NCI-H2171 treated with DMSO at 0.1 percent for 48 hours (cell line): ENCODE data around the gene REG4.
A peak's percentile ranks its signal among the peaks of the same experiment; 100 is the strongest.
"Not testable (repeated sequence)": the region's sequence is repeated elsewhere in the genome, so short reads cannot be mapped to it uniquely, and the experiment has no call there.

ENCODE experiments used
- DNase-seq: peaks from one replicate; lab custom pipeline; 2025; lab: John Stamatoyannopoulos, UW

Gene REG4

DNA sequence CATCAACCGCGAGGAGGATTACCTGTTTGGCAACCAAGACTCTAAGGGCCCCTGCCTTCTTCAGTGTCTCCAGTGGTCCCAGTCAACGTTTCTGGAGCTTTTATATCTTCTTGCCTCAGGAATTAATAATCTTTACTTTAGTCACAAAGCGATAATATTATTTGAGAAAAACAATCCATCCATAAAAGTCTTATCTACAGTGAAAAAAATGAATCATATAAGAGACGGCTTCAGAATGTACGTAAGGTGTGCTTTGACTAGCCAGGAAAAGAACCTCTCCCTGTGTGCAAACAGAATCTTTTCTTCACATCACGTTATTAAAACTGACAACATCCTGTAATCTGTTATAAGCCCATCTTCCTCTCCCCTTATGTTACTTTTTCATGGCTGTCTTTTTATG is at the start of gene REG4:
TSS of gene REG4 (minus strand) at position 74 of the 400 bp plus-strand sequence. CDS start 2,691 bp downstream, outside the sequence.
- no peak for DNase-seq

GRCh38 chr1:119859647-119860046 is 48.4 kb upstream of the REG4 start:
- no peak for DNase-seq

DNA sequence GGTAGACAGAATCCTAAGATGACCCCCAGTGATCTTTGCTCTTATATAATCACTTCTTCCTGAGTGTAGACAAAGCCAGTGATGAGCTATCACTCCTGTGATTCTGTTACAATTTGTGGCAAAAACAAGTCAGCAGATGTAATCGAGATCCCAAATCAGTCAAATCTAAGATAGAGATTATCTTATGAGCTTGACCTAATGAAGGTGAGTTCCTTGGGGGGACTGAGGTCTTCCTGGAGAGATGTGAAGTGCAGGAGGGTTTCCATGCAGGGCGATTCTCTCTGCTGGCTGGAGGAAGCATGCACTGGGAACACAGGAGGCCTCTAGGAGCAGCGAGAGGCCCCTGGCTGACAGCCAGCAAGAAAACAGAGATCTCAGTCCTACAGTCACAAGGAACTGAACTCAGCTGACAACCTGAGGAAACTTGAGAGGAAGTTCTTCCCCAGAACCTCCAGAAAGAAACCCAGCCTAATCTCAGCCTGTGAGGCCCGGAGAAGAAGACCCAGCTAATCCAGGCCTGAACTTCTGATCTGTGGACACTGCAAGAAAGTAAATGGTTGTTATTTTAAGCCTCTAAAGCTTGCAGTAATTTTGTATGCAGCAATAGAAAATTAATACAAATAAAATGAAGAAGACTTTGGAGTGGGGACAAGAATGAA is 47.4 kb upstream of the REG4 start:
- DNase-seq = not testable (repeated sequence)

DNA sequence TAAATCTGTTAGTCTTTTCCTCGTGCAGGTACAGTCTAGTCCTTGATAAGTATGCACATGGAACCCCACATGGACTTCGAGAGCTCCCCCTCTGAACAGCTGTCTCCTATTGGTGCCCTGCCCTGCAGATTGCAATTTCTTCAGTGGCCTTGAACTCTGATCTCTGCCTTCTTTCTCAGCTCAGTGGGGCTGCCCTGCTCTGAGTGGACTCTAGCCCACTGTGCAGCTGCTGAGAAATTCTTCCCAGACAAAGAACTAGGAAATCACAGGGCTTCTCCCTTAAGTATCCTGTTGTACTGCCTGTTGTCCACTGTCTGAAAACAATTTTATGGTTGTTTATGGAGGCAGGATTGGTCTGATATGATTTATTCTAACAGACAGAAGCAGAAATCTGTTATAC is 46.9 kb upstream of the REG4 start:
- no peak for DNase-seq

- no peak for DNase-seq
Observed at GRCh38 chr1:119853155-119853554, 41.9 kb upstream of the REG4 start.

GRCh38 chr1:119844206-119844605 is 32.9 kb upstream of the REG4 start:
- not testable (repeated sequence) for DNase-seq

GRCh38 chr1:119841306-119841705 is 30.0 kb upstream of the REG4 start:
- no peak for DNase-seq

DNA sequence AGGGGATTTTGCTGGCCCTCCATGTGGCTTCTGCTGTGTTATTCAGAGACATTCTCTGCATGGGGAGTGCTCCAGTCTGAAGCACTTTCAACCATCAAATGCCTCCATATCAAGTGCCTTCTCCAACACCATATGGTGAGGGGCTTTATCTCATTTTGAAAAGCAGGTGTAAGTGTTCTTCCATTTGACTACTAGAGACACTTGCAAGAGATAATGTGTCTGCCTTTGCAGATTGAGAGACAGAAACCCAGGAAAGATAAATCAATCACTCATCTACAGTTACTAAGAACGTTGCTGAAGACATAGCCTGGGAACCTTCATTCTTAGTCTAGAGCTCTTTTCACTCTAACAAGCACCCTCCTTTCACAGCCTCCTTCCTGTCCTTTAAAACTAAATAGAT is 29.5 kb upstream of the REG4 start:
- DNase-seq = no peak

DNA sequence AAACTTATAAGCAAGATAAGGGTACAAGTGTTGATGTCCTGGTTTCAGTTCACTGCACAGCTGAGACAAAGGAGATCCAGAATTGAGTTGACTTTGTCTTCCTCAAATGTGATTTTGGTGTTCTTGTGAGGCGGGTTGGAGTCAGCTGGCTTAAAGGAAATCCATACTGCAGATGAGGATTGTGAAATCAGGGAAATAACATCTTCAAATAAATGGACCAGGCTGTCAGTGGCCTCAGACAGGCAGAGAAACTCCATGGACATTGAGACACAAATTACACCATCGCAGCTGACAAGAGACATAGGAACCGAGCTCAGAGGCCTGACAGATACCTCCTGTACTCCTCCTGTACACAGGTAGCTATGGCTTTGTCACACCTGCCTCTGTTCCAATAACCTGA is 27.0 kb upstream of the REG4 start:
- DNase-seq = no peak

DNA sequence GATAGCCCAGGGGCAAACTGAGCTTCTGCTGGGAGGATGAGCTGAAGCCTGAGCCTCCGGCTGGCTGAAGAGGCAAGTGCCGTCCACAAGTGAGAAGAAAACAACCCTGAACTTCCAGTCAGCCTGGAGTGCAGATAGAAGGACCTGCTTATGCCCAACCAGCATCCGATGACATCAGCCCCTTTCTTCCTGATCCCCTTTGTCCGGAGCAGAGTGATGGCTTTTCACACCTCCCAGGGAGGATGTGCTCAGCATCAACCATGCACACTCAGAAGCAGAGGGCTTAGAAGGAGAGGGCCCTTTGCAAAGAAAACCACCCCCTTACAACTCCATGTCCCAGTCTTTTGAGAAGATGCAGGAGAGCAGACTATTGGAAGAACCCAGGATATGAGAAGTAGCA is 23.7 kb upstream of the REG4 start:
- no peak for DNase-seq

- DNase-seq = no peak
Observed at GRCh38 chr1:119831027-119831426, 19.8 kb upstream of the REG4 start.

GRCh38 chr1:119829625-119830024 is 18.4 kb upstream of the REG4 start:
- peak; percentile 25 for DNase-seq

DNA sequence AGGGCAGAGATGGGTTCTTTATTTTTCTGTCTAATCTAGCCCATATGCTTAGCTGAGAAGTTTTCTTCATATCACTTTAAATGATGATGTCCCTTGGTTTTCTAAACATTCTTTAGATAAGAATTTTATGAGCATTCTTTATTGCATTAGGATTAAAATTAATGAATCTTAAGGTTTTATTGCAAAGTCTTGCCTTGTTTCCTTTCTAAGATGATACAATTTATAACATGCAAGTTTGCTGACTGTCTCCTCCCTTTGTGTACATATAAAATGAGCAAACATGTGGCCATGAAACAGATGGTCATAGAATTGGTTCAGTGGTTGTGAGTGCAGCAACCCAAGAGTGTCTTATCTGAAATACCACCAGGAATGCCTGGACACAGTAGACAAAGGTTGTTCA is 17.7 kb upstream of the REG4 start:
- not testable (repeated sequence) for DNase-seq

- DNase-seq = no peak
Observed at GRCh38 chr1:119828266-119828665, 17.0 kb upstream of the REG4 start.

DNA sequence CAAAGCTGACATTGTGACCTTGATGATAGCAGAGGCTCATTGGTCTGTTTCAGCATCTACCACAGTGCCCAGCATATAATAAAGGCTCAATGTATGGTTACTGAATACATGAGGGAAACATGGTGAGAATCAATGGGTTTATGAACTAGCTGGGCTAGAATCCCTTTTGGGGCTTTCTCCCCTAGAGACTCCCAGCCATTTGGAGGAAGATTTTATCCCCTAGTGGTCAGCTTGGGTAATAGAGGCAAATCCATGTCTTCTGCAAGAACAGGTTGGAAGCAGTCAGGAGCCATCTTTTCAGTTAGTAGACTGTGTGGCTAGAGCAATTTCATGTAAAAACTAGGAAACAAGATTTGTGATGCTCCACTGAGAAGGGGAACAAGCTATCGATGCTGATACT is 15.8 kb upstream of the REG4 start:
- peak; percentile 2 for DNase-seq

GRCh38 chr1:119822406-119822805 is 11.1 kb upstream of the REG4 start:
- no peak for DNase-seq

DNA sequence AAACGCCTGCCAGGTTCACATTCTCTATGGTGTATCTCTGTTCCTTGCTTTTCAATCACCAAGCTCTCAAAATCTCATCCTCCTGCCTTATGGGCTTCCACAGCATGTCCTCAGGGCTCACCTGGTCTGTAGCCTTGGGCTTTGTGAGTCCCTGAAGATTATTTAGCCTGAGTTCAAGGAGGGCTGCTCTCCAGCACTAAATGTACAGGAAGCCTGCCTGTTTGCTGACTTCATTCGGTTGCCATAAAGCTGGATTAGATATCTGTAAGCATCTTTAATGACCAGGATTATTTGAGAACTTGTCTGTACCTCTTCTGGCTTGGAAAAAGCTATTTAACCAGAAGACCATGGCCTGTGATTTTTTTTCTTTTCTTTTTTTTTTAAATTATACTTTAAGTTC is 6.9 kb upstream of the REG4 start:
- no peak for DNase-seq

DNA sequence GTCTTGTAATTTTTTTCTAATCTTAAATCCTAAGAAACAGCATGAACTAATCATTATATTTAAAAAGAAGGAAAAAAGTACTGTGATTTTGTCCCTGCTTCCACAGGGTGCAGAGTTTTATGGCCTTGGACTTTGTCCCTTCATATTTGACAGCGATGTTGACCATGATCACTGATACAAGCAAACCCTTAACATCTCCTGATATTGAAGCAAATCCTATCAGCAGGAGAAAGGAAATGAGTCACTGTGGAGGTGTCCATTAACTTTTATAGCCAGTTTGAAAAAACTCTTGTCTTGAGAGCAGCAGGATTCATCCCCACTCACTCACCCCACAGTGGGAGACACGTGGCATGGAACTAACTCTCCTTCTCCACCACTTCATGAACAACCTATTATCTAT is 5.1 kb upstream of the REG4 start:
- no peak for DNase-seq

DNA sequence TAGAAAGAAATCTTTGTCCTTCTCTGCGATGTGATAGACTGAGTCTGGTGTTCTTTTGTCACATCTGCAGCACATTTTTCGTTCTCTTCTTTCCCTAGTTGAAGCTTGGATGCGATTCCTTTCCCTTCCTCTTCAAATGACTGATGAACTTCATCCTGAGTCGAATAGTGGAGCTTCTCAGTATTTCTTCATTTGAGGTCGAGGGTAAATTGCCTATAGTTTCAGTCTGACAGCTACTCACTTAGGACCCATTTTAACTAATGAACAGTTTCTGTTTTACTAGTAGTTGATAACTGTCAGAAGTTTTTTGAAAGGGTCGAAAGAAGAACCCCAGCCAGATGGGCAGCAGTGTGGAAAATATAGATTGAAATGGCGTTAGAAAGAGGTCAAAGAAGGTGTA is 4.7 kb upstream of the REG4 start:
- DNase-seq = no peak

DNA sequence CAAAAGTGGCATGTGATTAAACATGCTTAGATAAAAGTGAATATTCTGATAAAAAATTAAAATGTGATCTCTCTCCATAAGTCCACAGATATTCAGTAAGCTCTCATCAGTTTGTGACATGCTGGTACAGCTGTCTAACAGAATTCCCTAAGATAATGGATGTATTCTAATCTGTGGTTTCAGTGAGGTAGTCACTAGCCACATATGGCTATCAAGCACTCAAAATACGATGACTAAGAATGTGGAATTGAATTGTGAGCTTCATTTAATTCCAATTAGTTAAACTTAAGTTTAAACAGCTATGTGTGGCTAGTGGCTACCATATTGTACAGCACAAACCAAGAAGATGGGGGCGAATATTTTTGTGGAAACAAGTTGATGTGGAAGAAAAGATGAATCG is 4.1 kb upstream of the REG4 start:
- DNase-seq = no peak

DNA sequence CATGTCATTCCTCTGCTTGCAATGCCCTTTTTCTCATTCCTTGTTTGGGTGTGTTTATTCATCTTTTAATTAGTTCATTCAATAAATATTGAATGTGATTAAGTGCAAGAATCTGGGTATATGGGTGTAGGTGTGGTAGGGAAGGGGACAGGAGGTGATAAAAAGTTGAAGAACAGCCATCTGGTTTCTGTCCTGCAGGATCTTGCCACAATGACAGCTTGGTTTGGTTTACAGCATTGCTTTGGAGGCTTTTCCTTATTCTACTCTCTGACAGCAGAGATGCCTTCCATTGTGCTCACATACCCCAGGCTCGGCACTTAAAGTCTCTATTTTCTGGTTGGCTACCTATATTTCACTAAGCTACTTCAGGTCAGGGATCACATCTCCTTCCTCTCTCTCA is 3.0 kb upstream of the REG4 start:
- DNase-seq = no peak

DNA sequence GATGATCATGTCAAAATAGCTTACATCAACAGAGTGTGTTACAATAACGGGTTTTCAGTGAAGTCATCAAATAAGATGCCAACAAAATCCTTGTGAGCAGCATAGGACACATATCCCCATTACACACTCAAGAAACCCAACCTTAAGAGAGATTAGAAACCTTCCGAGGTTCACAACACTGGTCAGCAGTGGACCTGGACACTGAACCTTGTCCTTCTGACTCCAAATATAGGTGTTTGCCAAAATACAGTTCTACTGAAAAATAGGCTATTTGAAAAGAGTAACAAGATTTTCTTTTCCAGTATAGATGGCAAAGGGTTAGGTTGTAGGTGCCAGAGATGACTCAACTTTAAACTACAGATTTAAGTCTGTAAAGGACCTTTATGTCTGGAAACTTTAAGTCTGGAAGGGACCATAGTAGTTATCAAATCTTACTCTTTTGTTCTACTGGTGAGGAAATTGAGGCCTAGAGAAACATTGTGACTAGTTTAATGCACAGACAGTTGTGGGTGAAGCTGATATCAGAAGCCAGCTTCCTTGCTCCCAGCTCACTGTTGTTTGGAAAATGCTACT is 811 bp upstream of the REG4 start:
- no peak for DNase-seq

DNA sequence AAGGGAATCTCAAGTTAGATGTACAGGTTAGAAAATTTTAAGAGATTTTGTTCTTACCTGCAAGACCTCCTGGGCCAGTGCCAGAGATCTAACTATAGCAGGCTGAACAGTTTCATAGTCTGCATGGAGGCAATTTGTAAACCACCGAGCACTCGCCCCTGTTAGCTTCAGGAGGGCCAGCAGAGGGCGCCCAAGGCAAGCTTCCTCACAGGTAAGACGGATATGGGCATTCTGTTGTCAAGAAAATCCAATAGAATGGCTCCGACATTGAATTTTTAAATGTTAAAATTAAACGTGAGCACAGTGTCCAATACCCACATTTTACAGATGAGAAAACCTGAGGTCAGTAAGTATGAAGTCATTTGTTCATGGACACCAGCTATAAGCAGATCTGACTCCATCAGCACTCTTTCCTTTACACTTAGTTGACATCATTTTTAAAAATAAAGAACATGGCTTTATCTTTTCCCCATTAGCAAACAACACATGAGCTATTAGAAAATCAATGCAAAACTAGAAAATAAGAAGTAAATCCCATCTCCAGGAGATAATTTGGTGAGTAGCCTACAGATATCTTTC is 2.2 kb downstream of the REG4 start:
- DNase-seq = peak; percentile 59

DNA sequence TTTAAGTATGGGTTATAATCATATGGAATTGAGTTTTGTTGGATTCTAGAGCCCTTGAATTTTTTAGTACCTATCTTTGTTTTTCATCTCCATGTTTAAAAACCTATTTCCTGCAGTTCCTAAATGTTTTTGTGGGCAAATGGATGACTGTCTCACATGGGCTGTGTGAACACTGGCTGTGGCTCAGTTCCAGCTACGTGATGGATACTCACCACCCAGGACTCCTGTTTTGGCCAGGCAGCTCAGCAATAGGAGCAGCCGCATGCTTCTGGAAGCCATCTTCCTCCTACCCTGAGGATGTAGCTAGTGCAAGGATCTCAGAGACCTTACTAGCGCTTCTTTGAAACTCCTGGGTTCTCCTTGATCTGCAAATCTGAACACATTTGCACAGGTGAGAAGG is 2.8 kb downstream of the REG4 start:
- DNase-seq = no peak
